ENCODE results near the gene PLLP.

The PLLP gene

DNA sequence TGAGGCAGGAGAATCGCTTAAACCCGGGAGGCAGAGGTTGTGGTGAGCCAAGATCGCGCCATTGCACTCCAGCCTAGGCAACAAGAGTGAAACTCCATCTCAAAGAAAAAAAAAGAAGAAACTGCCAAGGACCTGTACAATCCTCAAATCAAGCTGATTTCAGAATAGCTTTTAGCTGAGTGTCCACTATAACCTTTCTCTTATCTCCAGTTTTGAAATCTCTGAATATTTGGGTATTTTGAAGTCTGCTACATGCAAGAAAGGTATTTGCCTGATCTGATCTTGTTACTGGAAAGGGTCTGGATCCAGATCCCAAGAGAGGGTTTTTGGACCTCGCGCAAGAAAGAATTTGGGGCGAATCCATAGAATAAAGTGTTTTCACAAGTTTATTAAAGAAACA, 58.5 kb downstream of the PLLP start:
- DNase-seq (ENCODE audit: low read depth in 2 of 2): no peak

DNA sequence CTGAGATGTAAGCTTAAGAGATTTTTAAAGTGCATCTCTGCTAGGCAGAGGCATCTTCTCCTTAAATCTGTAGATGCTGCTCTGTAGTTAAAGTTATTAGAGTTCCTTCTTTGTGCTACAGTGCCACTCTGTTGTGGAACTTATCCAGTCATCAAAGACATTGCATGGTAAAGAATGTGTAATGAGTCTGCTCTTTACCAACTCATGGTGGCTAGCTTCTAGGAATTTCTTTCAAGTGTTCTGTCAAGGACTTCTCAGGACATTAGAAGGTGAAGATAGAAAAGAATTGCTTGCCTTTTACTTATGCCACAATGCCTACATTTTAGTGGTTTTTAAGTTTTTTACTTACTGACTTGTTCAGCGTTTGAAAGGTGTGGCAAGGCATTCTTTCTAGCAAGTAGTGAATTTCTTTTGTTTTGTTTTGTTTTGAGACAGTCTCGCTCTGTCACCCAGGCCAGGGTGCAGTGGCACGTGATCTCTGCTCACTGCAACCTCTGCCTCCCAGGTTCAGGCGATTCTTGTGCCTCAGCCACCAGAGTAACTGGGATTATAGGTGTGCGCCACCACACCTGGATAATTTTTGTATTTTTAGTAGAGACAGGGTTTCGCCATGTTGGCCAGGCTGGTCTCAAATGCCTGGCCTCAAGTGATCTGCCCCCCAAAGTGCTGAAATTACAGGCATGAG, 59.7 kb downstream of the PLLP start:
- DNase-seq (ENCODE audit: low read depth in 2 of 2): no peak

DNA sequence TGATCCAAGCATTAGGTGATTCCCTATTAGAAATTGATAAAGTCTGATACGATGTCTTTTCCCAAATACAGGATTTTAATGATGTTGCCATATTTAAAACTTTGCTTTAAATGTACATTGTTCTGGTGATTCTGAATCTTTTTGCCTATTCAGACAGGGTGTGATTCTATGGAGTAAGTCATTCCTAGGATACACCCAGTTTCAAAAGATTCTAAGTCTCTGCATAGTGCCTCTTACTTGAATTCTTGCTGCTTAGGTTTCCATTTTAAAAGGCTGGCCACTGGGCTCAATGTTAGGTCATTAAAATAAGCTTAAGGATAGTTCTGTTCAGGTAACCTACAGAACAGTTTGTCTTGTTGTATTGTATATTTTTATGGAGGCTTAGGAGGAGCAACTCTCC, 61.4 kb downstream of the PLLP start:
- DNase-seq (ENCODE audit: low read depth in 2 of 2): no peak

DNA sequence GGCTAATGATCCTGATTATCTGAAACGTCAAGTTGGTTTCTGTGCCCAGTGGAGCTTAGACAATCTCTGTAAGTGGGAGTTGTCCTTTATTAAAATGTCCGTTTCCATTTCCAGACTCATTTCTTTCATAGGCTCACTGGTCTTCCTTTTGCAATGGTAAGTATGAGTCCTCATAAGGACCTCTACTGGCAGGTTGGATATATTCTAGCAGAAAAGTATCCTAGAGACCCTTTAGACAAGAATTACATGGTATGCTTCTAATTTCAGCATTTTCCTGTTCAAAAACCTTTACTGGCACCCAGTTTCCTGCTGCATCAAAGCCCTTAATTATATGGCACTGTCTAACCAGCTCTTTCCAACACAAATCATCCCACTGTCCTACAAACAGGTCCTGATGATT, 67.5 kb downstream of the PLLP start:
- no peak for DNase-seq (ENCODE audit: low read depth in 2 of 2)

DNA sequence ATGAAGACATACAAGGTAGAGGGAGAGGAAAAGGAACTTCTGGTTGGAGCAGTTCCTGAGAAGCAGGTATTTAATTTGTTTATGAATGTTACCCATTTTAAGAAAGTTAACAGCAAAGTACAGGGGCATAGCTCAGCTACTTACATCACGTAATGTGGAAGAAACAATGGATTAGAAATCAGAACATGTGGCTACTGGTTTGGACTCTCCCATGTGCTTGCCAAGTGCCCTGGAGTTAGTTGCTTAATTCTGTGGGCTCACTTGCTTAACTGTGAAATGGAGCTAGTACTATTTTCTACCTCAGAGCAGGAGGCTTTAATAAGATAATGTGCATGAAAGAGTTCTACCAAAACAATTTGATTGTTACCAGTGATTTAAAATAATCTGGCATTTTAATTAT, 71.0 kb downstream of the PLLP start:
- no peak for DNase-seq (ENCODE audit: low read depth in 2 of 2)

DNA sequence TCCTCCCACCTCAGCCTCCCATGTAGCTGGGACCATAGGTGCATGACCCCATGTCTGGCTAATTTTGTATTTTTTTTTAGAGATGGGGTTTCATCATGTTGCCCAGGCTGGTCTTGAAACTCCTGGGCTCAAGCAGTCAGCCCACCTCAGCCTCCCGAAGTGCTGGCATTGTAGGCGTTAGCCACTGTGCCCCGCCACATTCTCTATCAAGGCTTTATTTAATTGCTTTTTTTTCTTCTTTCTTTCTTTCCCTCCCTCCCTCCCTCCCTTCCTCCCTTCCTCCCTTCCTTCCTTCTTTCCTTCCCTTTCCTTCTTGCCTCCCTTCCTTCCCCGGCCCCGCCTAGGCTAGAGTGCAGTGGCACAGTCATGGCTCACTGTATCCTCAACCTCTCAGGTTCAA, 74.7 kb downstream of the PLLP start:
- DNase-seq (ENCODE audit: low read depth in 2 of 2): no peak

DNA sequence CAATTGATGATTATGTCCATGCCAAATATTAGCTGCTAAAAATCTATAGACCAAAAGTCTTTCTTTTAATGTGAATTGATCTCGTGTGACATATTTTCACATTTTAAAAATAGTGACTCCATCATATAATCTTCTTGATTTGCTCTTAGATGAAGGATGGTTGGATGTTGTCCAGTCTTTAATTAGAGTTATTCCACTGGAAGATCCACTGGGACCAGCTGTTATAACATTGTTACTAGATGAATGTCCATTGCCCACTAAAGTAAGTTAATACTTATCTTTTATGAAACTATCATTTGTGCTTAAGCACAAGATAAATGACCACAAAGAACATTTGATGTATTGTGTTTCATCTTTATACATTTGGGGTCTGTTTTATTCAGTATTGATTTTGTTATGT, 75.5 kb downstream of the PLLP start:
- DNase-seq (ENCODE audit: low read depth in 2 of 2): no peak
